ENCODE results near the gene SYNPO2.
A peak's percentile ranks its signal among the peaks of the same experiment; 100 is the strongest.
"Not testable (repeated sequence)": the region's sequence is repeated elsewhere in the genome, so short reads cannot be mapped to it uniquely, and the experiment has no call there.

Gene SYNPO2

DNA sequence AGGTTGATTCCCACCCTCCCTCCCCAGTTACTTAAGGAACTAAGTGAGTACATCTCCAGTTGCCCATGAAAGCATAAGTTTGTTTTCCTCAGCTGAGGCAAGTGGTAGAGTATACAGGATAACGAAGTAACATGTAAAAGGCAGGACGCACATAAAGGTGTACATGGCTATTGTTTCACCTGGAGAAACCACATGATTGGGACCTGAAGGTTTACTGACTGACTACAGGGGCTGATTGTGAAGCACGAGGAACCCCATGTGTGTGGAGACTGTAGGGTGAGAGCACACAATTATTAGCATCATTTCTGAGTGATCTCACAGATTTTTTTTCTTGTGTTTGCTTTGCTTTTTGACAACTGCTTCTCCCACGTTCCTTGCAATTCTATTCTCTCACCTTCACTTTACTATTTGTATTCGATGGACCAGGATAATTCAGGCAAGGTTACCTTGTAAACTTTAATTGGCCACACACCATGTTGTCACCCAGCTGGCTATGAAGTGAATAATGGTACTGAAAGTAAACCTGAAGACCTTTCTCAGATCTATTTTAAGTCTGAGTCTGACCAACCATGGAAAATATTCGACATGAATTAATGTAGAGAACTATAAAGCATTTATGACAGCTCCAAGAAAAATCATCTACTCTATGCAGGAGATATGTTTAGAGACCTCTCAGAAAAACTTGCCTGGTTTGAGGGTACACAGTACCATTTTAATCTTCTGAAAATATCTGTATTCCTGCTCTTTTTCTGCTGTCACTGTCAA lies 144.4 kb downstream of the SYNPO2 start:
- DNase-seq (ENCODE audit: low read depth in 2 of 2) = no peak

DNA sequence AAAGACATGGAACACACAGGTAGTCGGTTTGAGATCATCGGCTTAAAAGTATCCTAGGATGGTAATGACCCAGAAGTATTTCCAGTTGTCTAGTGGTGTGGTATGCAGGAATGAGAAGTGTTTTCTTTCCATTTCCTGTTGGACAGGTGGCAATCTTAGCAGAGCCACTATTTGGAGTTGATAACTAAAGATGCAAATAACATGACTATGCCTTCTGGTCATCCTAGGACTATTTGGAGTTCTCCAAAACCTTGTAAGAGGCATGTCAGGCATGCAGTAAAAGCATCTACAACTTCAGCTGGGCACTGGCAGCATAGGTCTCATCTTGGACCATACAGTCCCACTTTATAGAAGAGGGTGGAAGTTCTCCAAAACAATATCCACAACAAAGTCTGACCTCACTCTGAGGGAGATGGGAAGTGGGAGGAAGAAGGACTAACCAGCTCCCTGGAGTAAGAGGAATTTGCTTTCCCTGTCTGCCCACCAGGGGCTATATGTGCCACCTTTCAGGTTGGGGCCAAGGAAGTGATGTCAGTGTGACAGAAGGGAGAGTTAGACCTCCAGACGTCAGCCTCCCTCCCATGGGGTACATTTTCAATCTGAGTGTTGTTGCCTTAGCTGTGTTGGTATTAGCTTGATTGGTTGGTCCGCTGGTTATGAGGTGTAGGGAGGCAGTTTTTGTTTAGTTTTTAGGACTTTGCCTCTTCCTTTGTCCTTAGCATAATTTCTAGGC lies 145.8 kb downstream of the SYNPO2 start:
- no peak for DNase-seq (ENCODE audit: low read depth in 2 of 2)

DNA sequence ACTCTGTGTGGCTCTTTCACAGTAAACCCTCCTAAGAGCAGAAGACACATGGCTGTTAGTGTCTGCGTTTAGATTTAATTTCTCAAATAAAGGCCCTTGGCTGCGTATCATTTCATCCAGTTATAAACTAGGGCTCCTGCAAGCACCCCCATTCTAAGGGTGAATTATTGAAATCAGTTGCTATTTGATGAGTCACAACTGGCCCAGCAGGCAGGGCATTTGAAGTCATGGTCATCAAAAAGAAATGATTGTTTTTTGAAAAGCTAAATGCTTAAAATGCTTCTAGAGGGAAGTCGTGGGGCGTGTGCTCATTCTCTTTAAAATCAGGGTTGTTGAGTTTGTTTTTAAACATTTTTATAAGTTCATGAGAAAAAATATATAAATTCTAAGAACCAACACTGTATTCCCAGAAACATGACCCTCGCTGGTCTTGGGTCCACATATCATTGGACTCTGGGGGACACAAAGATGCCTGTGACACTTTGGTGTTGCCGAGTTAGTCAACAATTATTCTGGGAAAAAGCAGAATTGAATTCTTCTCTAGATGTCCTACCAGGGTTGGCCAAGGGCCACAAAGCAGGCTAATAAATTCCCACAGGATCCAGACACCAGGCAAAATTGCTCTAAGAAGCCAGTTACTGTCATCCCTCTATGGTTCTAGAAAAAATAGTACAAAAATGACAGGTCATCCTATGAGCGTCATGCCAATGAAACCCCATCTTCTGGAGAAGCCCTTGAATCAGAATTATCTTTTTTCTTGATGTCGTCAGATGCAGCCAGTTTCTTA lies 147.5 kb downstream of the SYNPO2 start:
- DNase-seq (ENCODE audit: low read depth in 2 of 2) = no peak

DNA sequence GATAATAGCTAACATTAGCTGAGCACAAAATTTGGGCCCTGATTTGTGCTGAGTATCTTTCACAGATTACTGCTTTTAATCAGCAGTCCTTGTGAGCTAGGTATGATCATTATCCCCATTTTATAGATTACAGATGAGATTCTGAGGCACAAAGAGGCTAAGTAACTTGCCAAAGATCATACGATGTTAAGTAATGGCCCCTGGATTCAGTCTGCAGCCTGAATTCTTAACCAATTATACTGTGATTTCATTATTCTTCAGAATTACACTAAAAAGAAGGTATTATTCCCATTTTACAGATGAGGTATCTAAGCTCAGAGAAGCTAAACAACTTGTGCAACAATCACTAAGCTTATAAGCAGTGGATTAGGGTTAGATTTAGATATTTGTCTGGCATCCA lies 149.1 kb downstream of the SYNPO2 start:
- DNase-seq (ENCODE audit: low read depth in 2 of 2) = no peak

DNA sequence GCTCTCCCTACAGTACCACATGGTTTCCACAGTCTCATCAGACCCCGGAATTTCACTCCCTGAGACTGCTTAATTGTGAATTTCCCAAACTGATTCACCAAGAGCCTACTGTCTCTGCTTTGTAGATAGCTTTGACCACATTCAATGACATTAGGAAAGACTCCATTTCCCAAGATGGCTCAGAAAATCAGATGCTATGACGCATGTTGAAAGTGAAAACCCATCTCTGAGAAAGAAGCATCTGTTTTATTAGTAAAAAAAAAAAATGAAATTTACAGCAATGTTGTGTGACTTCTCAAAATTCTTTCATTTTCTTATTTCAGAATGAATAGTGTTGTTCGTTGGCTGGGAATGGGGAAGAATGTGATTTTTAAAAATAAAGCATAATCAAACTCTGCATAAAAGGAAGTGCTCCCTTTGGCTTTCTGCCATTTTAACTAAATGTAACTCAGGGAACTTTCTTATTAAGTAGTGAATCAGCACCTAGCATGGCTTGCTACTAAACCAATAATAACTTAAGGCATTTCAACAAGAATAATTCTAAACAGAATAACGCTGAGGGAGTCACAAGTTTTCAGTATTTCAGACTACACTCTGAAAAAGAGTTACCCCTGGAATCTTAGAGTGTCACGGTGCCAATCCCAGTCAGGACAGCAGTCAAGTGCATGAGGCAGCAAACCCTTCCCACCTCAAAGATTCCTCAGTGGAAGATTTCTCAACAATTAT lies 149.6 kb downstream of the SYNPO2 start:
- no peak for DNase-seq (ENCODE audit: low read depth in 2 of 2)

DNA sequence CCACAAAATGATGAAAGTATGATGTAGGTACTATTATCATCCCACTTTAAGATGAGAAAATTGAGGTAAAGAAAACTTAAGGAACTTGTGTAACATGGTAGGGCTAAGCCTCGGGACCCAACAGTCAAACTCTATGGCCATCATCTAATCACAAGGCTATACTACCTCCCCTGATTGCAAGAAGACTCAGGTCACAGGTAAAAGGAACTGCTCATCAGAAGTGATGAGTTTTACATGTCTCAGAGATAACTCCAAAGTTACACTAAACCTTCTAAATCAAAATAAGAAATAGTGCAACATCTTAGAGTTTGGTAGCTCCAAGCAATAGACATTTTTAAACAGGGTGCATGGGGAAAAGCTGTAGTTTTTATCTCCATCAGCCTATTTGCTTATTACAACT lies 150.5 kb downstream of the SYNPO2 start:
- DNase-seq (ENCODE audit: low read depth in 2 of 2) = no peak

DNA sequence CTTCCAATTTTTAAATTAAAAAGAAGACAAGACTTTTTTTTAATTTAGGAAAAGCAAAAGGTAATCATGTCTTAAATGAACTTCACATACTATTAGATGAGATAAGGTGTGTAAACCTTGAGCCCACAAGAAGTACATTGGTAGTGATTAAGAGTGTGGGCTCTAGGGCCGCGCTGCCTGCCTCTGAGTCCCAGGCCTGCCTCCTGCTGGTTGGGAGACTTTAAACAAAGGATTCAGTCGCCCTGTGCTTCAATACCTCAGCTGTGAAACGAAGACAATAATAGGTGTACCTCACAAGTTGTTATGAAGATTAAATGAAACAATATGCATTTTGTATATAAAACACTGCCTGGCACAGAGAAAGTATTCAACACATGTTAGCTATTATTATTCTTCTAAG lies 151.1 kb downstream of the SYNPO2 start:
- no peak for DNase-seq (ENCODE audit: low read depth in 2 of 2)

DNA sequence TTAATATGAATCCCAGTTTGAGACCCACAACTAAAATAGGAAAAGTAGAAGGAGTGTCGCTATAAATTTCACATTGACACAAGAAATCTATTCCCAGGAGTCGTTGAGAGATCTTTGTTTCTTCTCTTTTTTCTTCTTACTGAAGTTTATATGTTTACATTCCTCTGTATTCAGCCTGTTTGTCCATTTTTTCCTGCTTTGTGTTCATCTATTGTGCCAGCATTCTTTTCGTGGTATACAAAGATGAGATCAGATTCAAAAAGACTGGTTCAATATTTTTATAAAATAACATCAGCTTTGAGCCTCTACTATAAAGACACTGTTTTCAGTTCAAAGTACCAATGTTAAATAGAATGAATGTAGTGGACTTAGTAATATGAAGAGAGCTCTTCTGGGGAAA lies 151.6 kb downstream of the SYNPO2 start:
- DNase-seq (ENCODE audit: low read depth in 2 of 2) = no peak

DNA sequence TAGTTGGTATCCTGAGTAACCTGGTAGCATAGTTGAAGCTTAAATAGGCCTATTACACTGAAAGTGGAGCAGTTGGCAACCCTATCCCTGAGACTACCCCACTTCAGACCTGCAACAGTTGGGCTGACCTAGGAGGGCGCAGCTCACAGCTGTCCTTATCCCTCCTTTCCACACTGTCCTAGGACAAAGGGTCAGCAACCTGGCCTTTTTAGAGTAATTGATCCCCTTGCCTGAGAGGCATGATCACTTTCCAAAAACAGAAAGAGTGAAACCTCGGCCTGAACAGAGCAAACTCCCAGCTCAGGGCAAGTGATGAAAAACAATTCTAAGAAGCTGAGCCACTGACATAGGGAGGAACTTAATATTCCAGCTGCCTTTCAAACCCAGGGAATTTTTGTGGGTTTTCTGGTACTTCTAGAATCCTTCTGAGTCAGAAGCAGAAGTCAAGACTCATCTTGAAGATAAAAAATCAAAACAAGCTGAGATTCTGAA lies 152.1 kb downstream of the SYNPO2 start:
- no peak for DNase-seq (ENCODE audit: low read depth in 2 of 2)

DNA sequence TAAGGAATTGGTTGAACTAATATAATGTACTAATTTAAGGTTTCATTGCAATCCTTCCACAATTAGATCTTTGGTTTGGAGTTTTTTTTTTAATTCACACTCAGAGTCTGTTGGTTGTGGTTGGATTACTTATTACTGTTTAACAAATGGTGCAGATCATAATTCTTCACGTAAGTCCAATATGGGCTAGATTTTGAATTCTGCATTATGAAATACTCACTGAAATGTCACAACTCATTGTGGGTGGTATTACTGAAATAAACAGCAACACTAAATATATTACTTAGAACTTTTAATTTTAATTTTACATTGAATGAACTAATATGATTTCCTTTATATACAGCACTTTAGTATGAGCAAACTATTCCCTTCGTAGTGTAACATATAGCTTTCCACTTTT lies 152.7 kb downstream of the SYNPO2 start:
- DNase-seq (ENCODE audit: low read depth in 2 of 2) = no peak

DNA sequence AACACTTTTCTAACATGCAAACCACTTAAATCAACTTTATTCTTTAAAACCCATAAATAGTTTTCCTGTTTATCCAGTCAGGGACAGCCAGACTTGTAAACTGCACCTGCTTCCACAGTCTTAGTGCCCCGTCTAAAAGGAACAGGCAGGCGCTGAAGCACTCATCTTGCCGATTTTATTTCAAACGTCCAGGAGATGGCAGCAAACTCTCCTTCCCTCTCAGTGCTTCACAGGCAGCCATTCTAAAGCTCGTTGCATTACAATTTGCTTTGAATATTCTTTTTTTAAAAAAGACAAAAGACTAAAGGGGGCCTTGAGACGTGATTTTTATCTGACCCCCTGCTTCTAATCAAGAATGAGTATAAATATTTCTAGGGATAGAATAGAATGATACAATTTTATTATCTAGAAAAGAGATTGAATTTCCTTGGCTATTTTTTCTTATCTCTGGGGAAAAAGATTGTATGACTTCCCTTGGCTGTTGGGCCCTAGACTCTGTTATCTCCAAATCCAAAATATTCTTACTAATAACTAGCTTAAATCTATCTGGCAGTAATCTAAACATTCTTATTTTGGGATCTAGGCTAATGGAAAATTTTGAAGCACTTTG lies 153.4 kb downstream of the SYNPO2 start:
- DNase-seq (ENCODE audit: low read depth in 2 of 2) = peak; percentile 4 to 42

DNA sequence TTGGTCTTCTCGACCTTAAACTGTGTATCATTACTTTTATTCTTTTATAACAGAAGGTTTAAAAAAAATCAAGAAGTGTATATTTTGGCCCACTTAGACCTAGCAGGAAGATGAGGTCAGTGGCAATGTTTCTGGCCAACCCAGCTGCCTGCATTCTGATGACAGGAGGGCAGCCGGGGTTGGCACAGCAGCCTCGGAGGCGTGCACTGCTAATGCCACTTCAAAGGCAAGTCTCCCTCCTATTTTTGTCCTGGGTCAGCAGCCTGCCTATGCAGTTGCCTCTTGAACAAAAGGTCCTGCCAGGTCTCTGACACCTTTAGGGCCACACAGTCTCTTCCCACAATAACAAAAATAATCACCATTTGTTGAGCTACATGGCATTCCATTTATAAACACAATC lies 157.6 kb downstream of the SYNPO2 start:
- DNase-seq (ENCODE audit: low read depth in 2 of 2) = no peak

DNA sequence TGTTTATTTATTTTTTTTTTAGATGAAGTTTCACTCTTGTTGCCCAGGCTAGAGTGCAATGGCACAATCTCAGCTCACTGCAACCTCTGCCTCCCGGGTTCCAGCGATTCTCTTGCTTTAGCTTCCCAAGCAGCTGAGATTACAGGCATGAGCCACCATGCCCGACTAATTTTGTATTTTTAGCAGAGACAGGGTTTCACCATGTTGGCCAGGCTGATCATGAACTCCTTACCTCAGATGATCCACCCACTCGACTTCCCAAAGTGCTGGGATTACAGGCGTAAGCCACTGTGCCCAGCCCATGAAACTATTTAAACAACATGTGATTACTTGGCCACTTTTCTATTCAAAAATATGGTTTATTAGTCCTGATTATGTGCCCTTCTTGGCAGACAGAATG lies 158.4 kb downstream of the SYNPO2 start:
- not testable (repeated sequence) for DNase-seq (ENCODE audit: low read depth in 2 of 2)

DNA sequence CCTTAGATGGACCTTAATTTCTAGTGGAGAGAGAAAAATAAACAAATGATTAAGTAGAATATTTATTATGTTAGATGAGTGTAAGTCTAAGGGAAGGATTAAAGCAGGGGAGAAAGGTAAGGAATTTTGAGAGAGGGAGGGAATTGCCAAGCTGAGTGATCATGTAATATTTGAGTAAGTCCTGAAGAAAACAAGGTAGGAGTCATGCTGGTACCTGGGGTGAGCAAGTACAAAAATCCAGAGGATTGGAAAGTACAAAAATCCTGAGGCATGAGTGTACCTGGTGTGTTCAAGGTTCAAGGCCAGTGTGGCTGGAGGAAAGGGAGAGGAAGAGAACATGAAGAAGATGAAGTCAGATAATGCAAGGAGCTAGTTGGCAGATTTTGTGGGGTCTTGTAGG lies 159.8 kb downstream of the SYNPO2 start:
- no peak for DNase-seq (ENCODE audit: low read depth in 2 of 2)

DNA sequence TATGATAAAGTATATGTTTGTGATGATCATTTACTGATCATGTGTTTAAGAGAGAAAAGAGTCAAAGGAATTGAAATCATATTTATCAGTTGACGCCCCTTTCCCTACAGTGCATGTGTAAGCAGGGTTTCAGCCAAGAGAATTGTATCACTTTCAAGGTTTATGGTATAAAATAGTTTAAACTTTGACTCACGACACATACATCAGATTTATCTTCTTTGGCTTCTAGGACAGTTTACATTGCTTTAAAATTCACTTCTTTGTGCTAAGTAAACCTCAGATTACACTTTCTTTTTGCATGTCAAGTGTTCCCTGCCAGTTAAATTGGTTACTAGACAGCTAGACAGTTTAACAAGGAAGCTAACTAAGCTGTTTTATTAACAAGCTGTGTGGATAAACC lies 160.7 kb downstream of the SYNPO2 start:
- no peak for DNase-seq (ENCODE audit: low read depth in 2 of 2)

DNA sequence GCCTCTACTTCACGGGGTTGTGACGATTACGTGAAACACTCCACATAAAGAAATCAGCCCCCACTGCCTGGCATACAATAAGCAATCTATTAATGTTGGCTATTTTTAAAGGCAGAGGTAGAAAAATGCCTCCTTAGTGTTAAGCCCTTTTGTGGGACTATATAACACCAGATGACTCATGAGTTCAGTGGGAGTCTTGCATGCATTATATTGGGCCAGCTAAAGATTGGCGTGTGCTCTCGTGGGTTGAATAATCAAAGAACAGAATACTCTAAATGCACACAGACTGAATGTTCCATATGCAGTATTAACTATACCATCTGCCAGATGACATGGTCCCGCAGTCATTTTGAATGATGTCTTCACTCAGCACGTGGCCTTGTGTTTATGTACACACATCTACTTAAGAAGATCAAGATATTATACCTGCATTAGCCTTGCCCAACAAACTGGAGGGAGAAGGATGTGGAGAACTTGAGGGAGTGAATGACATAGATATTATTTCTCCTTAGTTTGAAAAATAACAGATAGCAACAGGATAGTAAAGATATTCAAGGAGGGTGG lies 162.0 kb downstream of the SYNPO2 start:
- DNase-seq (ENCODE audit: low read depth in 2 of 2) = no peak

DNA sequence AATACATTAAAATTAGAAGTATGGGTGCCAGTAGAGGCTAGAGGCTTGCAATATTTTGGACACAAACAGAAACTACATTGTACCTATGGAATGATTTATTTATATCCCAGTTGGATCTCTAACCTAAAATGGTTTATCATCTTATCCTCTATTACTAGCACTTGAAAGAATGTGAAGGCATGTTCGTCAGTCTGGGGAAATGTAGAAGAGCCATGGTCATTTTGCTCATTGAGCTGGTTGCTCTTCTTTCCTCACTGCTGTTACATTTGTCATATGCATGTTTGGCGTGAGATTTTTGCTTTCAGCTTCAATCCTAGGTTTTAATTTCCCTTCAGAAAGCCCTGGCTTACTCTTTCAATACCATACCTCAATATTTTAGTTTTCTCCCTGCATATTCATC lies 164.6 kb downstream of the SYNPO2 start:
- no peak for DNase-seq (ENCODE audit: low read depth in 2 of 2)

DNA sequence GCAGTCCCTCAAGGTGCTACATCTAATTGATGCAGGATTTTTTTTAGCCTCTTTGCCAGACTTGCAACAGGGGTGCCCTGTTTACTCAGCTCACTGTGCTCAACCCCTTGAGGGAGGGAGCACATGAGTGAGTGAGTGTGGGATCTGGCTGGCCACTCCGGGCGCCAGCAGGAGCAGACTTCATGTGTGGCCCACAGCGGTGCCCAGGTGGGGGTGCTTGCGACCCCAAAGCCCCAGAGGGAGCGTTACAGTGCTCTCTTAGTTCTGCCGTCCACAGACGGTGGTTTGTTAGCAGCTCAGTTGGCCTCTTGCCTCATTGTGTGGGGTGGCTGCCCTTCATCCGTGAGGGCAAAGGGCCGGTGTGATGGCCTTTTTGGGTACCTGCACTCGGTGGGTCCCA lies 165.3 kb downstream of the SYNPO2 start:
- DNase-seq (ENCODE audit: low read depth in 2 of 2) = no peak

DNA sequence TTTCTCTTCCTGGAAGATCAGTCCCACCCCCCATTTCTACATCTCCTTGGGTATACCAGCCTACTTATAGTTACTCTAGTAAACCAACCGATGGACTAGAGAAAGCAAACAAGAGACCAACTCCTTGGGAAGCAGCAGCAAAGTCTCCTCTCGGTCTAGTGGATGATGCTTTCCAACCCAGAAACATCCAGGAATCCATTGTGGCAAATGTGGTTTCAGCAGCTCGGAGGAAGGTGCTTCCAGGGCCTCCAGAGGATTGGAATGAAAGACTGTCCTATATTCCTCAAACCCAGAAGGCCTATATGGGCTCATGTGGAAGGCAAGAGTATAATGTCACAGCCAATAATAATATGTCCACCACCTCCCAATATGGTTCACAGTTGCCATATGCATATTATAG lies 168.8 kb downstream of the SYNPO2 start:
- DNase-seq (ENCODE audit: low read depth in 2 of 2) = no peak

DNA sequence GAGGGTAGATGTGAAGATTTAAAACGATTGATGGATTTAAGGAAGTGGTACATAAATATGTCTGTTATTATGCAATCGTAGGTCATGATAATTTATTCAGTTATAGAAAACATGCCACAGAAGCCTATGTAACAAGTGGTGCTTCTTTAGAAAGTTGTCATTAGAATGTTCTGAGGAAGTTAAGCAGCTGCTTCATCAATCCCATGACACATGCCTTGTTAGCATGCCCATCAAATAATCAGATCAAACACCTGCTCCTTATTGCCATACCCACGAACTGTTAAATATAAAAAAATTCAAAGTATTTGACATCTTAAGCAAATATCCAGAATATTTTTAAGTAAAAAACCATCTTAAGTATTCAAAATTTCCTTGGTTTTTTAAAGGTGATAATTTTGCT lies 170.6 kb downstream of the SYNPO2 start:
- DNase-seq (ENCODE audit: low read depth in 2 of 2) = no peak

DNA sequence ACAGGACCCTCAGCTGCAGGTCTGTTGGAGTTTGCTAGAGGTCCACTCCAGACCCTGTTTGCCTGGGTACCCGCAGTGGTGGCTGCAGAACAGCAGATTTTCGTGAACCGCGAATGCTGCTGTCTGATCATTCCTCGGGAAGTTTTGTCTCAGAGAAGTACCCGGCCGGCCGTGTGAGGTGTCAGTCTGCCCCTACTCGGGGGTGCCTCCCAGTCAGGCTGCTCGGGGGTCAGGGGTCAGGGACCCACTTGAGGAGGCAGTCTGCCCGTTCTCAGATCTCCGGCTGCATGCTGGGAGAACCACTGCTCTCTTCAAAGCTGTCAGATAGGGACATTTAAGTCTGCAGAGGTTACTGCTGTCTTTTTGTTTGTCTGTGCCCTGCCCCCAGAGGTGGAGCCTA lies 178.5 kb downstream of the SYNPO2 start:
- DNase-seq (ENCODE audit: low read depth in 2 of 2) = not testable (repeated sequence)

Measured in activated CD4-positive, alpha-beta T cell treated with anti-CD3 and anti-CD28 coated beads for 24 hours (primary cell).